GM18502 (cell line): ENCODE data around the gene ALK.
"Not testable (repeated sequence)": the region's sequence is repeated elsewhere in the genome, so short reads cannot be mapped to it uniquely, and the experiment has no call there.

Experiments
- ATAC-seq: cut with Tn5 transposase; IDR thresholded peaks from one replicate; pipeline ENCODE4 v1.9.1; 2021; ENCODE audit warnings: mild to moderate bottlenecking; ENCODE audit not compliant: unreplicated experiment, poor library complexity

ALK gene

DNA sequence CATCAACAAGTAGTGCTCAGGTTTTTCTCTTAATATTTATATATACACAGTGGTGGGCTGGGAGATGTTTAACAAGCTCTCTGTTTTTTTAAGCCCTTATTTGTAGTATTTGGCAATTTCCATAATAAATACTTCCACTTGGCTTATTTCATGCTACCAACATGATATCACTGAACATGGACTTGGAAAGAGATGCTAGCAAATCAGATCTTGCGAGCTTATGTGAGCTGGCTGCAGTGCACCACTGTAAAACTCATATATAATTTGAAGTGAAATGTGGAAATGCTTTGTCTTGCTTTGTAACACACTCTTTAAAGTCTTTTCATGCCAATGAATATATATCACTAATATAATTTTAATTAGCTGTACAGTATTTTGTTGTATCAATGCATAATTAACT, 155.7 kb downstream of the ALK start:
- ATAC-seq = no peak

DNA sequence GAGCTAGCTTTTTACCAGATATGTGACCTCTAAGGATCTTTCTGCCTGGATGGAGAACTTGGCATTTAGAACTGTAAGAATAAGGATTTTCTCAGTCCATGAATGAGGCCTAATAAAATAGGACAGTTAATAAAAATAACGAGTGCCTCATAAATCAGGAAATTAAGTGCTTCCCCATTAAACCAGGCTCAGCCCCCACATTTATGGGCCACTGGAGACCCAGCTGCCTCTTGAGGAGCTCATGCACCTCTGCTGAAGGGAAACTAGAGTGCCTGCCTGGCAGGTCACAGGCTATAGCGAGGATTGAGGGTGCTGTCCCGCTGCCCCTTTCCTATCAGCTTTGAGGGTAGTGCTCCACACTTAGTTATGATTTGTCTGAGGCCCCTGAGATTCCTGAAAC, 158.0 kb downstream of the ALK start:
- ATAC-seq = no peak

DNA sequence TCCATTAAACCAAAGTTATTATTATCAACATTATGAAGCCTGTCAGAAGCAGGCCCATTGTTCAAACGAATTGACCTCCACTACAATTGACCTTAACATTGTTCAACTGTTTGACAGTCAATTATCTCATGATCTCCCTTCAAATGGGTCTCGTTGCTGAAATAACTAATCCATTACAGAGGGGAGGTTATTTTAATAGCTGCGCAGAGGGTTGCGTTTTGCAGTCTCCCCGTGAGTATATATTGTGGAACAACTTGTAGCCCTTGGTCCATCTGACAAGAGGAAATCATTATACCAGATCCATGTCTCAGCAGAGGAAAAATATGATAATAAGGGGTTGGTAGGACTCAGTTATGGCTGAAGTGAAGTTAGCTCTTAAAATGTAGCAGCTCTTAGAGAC, 159.1 kb downstream of the ALK start:
- ATAC-seq = no peak

DNA sequence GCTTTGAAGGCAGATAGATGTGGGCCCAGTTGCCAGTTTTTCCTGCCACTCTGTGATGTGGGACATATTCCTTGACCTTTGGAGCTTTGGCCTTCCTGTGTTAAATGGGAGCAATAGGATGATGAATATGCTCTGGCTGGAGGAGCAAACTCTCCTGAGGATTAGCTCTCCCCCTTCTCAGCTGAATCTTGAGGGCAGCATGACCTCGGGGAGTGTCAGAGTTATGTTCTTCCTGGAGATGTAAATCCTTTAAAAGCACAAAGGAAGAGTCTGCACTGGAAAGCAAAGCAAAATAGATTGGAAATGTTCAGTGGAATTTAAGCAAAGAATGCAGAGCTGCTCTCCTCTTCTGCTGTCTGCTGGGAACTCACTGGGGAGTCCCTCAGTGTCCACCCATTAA, 160.1 kb downstream of the ALK start:
- no peak for ATAC-seq

DNA sequence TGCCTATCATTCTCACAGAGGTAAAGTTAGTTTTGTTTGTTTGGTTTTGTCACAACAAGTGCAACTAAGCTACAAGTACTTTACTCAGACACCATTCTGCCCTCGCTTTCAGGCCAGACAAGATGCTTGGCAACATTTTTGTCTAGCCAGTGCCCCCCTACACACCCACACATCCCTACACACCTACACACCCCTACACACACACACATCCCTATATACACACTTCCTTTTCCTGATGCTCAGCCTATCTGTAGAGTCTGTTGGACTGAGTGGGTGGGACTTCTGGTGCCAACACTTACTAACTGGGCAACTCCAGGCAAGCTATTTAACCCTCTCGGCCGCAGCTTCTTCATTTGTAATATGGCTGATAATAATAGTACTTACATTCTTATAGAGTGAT, 161.4 kb downstream of the ALK start:
- ATAC-seq = no peak

DNA sequence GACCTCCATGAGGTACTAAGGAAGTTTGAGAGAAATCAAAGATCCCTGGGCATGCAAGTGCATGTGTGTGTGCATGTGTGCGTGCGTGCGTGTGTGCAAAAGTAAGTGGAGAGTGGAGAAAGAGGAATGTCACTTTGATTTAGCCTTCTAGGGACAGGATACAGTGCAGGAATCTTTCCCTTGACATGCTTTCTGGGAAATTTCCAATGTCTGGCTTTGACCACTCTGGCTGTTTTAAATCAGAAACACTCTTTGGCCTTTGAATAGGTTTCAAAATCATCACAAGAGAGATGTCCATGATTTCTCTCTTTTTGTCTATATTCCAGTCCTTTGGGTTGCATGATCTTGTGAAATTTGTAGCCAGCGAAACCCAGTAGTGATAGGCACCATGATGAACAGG, 162.0 kb downstream of the ALK start:
- ATAC-seq = no peak

DNA sequence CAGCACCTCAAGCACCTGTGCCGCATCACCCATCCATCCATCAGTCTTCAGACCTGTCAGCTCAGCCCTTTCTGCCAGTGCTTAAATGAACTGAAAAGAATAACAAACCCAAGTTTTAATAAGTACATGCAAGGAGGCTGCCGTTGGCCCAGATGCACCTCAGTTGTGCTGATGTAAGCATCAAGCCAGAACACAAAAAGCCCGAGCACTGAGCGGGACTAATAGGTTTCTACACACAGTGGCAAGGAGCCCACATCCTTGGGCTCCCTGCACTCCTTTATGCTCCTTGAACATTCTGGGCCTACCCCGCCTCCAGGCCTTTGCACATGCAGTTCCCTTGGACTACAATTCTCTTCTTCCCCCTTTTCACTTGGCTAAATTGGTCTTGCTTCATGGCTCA, 165.6 kb downstream of the ALK start:
- ATAC-seq = no peak

DNA sequence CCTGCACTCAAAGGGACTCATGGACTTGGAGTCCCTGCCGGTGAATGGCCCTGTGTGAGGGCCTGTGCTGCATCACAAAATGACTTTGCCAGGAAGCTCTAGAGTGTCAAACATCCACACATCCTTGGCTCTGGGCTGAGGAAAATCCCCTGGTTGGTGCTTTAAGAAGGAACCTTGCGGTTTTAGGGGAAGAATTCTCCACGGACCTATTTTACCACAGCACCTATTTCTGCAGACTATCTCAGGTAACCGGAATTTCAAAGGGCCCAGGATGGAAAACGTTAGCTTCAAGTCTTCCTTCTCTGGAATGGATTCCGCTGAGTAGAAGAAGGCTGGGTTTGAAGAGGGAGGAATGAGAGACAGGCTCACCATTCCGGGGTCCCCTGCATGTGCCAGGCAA, 166.2 kb downstream of the ALK start:
- ATAC-seq = no peak

DNA sequence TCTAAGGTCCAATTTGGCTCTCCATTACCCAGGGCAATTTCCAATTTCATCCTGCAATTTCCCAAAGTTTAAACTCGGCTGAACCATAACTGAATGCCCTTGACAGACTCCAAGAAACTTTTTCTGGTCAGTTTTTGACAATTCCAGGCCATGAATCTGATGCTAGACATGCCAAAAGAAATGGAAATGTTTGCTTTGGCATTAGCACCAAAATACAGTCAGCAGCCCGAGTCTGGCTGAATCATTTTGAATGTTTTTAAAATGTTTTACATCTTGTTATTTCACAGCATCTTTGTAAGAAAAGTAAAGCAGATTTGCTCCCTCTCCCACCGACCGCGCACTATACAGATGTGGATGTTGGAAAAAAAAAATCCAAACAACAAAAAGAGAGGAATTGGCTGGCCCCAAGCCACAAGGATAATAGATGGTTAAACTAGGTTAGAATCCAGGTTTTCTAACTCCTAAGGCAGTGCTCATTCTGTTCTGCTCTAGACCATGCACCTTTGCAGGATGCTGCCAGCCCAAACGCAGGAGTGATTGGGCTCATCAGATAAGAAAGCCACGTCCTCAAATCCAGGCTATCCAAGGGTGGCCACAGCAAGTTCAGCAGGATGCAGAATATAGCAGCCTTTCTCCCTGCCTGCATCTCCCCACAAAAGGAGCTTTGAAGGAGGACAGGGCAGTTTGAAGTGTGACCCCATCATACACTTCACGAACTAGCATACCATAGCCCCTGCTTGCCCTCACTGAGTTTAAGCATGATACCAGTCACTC, 167.5 kb downstream of the ALK start:
- no peak for ATAC-seq

DNA sequence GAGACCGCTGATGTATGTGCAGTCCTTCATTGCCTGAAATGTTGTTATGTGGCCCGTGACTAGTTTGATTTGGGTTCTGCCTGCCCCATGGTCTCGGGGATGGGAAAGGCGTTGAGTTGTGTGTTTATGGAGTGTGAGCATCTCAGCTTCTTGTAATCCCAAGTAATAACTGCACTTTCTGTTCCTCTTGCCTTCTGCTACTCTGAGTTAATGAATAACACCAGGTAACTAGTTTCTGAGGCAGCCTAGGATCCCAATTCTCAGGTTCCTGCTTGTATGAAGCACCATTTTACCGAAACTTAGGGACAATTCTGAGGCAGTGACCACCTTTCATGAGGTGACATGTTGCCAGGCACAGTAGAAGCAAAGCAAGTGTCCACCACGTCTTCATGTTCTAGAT, 170.0 kb downstream of the ALK start:
- ATAC-seq = no peak

DNA sequence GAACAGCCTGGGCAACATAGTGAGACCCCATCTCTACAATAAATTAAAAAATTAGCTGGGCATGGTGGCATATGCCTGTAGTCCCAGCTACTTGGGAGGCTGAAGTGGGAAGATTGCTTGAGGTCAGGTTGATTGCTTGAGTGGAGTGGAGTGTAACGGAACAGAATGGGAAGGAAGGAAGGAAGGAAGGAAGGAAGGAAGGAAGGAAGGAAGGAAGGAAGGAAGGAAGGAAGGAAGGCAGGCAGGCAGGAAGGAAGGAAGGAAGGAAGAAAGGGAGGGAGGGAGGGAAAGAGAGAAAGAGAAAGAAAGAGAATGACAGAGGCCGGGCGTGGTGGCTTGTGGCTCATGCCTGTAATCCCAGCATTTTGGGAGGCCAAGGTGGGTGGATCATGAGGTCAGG, 170.9 kb downstream of the ALK start:
- not testable (repeated sequence) for ATAC-seq

DNA sequence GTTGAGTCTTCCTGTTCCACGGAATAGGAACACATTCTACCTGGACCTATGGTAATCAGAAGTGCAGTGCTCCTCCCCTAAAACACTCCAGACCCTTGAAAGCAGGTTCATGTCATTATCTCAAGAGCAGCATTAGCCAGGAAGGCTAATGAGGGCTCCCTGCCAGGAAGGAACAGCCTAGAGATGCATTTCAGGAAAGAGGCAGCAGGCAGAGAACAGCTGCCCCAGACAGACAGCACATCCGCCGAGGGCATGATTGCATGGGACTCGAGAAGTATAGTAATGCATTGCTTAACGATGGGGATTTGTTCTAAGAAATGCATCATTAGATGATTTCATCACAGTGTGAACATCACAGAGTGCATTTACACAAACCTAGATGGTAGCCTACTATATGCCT, 171.5 kb downstream of the ALK start:
- ATAC-seq = no peak

DNA sequence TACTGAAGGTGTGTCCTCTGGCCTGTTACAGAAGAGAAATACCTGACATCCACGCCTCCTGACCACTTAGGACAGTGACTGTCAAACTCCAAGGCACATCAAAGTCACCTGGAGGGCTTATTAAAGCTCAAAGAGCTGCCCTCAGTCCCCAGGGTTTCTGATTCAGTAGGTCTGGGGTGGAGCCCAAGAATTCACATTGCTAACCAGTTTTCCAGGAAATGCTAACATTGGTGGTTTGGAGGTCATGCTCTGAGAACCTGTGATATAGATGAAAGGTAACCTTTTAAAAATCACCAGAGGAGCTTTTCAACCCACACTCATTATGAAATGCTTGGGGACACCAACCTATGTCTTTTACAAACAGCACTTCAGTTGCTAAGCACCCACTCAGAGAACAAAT, 172.3 kb downstream of the ALK start:
- no peak for ATAC-seq

DNA sequence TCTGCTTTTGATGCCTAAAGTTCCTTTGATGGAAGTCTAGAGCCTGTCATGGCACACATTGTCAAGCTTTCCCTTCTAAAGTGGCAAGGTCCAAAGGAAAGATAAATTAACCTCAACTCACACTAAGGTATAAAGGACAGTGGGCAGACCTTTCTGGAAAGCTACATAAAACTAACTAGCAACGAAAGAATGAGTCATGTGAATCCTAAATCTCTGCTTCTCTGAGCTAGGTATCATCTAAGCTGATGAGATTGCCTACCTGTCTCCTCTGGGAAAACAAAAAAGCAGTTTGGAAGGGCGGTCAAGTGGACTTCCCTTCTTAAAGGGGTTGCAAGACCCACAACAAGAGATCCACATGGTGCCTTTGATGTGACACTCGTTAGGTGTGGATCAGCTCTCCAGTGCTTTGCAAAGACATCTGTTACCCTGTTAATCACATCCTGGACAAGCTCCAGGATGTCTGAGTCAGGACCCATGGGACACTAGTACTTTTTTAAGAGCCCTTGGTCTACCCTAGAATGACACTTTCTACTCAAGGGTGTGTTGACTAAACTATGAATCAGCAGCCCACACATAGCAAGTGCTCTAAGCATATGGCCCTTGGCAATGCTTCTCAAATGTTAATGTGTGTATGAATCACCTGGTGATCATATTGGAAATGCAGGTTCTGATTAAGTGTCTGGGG, 173.5 kb downstream of the ALK start:
- ATAC-seq = no peak

DNA sequence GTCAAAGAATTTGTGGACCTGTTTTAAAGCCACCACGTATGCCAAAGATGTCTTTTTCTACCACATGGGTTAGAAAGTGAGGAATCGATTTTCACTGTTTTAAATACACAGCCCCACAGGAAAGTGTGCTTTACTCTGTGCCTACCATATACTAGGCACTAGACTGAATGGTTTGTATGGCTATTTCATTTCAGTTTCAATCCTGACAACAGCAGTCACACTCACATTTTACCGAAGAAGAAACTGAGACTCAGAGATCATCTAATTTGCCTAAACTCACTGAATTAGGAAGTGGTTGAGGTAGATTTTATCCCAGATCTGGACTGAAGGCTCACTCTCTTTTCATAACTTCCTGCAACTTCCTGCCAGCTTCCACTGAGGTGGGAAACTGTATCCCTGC, 176.4 kb downstream of the ALK start:
- ATAC-seq = peak; percentile 68

DNA sequence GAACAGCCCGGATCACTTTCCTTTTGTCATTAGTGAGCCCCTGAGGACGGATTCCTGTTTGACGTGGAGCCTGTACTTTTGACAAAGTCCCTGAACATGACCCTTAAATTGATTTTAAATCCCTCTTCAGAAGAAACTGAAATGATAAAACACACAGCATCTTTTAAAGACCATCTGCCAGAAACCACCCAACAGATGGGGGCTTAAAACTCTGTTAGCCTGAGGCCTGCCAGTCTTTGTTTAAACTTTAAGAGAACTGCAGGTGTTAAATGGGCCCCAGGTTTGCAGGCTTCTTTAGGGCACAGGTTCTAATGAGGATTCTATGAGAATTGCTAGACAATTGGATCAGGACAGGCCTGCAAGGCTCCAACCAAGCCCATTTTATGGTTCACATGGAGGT, 177.9 kb downstream of the ALK start:
- ATAC-seq = no peak

DNA sequence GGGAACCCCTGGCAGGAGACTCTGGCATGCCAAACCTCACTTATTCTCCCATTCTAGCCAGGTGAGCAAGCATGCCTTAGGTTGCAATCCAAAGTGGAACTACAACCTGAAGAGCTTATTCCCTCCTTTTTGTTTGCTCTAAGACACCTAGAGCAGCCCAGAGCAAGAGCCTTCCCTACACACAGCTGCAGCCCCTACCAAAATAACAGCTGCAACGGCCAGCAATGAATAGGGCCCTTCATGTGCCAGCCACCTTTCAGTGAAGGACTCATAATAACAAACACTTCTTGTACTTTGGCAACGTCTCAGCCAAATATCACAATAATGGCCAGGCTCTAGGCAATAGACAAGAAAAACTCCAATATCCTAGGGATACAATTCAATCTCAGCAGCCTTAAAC, 178.7 kb downstream of the ALK start:
- no peak for ATAC-seq

DNA sequence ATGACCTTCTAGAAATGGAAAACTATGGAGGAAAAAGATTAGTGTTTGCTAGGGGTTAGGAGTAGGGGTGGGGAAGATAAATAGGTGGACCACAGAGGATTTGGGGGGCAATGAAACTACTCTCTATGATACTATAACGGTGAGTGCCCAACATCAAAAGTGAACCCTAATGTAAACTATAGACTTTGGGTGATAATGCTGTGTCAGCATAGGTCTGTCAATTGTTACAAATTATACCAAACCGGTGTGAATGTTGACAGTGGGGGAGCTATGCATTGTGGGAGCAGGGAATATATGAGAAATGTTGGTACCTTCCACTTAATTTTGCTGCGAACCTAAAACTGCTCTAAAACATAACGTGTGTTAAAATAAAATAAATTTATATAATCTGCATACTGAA, 180.3 kb downstream of the ALK start:
- no peak for ATAC-seq

DNA sequence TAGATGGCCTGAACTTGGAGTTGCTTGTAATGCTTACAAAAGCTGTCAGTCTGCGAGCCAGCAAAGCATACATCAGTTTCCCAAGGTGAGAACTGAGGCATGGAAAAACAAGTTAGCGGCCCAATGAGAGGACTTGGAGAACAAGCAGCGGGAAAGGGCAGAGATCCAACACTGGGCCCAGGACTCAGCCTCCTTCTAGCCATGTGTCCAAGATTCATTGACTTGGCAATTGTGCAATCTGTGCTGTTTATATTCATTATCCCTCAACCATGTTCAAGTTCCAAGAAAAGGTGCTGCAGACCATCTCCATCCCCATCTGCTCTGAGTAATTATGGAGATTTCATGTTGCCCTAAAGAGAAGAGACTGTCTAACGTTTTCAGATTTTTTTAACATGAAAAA, 187.4 kb downstream of the ALK start:
- ATAC-seq = no peak

DNA sequence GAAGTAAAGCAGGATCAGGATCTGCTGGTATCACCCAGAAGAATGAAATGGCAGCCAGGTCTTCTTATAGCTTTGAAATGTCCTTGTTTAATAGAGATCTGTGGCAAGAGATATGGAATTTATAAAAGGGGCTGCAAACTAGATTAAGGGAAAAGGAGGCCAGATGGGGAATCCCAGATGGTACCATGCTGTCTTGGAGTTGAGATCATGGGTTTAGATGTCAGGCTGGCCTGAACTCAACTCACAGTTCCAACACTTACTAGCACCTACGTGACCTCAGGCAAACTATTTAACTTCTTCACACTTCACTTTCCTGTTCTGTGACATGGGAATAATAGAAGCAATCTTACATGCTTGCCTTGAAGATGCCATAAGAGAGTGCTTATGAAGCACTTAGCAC, 188.2 kb downstream of the ALK start:
- ATAC-seq = no peak

DNA sequence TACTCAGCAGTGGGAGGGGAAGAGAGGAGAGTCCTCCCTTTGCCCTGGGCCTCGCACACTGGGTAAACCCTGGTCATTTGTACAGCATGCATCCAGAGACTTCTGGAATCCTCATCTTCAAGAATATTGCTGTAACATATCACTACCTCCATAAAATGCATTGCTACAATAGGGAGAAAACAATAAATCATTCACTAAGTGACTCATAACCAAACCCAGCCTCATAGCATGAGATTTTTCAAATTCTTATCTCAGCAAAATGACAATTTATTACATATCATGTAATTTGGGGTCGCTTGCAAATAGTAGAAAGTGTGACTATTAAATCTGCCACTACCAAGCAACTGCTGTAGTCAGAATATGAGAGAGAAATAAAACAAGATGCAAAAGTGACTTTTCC, 189.4 kb downstream of the ALK start:
- no peak for ATAC-seq

DNA sequence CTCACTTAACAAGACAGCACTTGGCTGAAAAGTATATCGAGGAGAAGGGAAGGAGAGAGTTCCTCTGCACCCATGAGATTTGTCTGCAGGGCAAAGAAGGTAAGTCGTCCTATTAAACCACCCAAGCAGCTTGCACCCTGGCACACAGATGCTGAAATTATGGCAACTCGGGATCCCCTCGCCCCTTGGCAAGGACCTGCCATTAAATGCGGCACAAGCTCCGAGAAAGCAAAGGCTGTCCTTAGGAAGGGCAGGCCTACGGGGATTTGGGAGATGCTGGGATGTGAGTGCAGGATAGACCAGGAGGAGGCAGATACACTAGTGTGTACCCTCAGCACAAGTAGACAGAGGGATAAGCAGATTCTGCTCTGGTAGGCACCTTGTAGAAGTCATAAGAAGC, 191.5 kb downstream of the ALK start:
- no peak for ATAC-seq
